Activated B cell treated with CpG ODN at 0.5 μM for 24 hours (primary cell): ENCODE results near the gene FGFR3. TPM values are rescaled to one million over a fixed set of nuclear protein-coding genes. Genes with fewer than 3 reads are reported as not detected.

Experiments
- ATAC-seq: fragments of 200-7000 bp; cut with Tn5 transposase; one replicate; pipeline ENCODE4 v1.10.0; 2021; ENCODE audit warnings: low read depth, mild to moderate bottlenecking, moderate library complexity
- CTCF ChIA-PET: fragments of 350-600 bp; sonication (Branson Sonifier 250); formaldehyde crosslinking; loops from one replicate; lab custom pipeline; 2021; ENCODE audit warnings: antibody characterized with exemption; lab: Charles Lee
- POLR2A ChIA-PET: fragments of 350-600 bp; sonication (Branson Sonifier 250); formaldehyde crosslinking; loops from one replicate; lab custom pipeline; 2021; ENCODE audit warnings: antibody characterized with exemption; lab: Charles Lee
- DNase-seq: peaks from one replicate; pipeline ENCODE4 v3.0.0; 2022
- H3K27ac Mint-ChIP-seq: one replicate; pipeline ENCODE4 v1.8.0; 2020; ENCODE audit warnings: mixed read lengths
- H3K27me3 Mint-ChIP-seq: one replicate; pipeline ENCODE4 v1.8.0; 2021; ENCODE audit warnings: mixed read lengths
- H3K36me3 Mint-ChIP-seq: one replicate; pipeline ENCODE4 v1.8.0; 2021; ENCODE audit warnings: low read depth, mixed read lengths
- H3K4me1 Mint-ChIP-seq: one replicate; pipeline ENCODE4 v1.8.0; 2021; ENCODE audit warnings: mixed read lengths
- H3K4me3 Mint-ChIP-seq: one replicate; pipeline ENCODE4 v1.8.0; 2020; ENCODE audit warnings: mild to moderate bottlenecking, mixed read lengths
- H3K9me3 Mint-ChIP-seq: one replicate; pipeline ENCODE4 v1.8.0; 2020; ENCODE audit warnings: mixed read lengths
- intact Hi-C: fragments of 100-400 bp; cut with micrococcal nuclease; formaldehyde crosslinking; loops from one replicate; pipeline ENCODE4 v1.15.1; 2024
- total RNA-seq: library from RNA; stranded (reverse); gene quantifications from 2 replicates; pipeline ENCODE4 v1.2.3, GENCODE V29; 2022
- TF ChIP-seq, protein P1 (sequence below): fragments of 200-600 bp; IDR thresholded peaks from one replicate; pipeline ENCODE4 v1.8.0; 2022; ENCODE audit warnings: antibody characterized with exemption, mild to moderate bottlenecking

The FGFR3 gene
- total RNA-seq, 1 donor from 2014 or later: 0.40 TPM

DNA sequence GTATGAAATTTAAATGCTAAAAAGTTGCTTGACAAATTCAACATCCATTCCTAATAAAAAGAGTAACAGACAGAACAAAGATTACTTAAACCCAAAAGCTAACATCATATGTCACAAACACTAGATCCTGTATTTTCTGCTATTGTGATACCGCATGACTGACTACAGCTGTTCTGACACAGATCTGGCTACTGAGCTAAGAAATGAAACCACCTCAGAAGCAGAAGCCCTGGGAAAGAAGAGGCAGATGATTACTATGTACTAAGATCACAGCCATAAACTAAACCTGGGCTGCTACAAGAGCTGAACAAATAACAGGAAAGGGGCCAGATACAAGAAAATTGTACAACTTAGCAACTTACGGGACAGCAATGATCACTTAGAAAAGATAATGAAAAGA, 53.5 kb downstream of the FGFR3 start:
- POLR2A ChIA-PET: no interaction called here

DNA sequence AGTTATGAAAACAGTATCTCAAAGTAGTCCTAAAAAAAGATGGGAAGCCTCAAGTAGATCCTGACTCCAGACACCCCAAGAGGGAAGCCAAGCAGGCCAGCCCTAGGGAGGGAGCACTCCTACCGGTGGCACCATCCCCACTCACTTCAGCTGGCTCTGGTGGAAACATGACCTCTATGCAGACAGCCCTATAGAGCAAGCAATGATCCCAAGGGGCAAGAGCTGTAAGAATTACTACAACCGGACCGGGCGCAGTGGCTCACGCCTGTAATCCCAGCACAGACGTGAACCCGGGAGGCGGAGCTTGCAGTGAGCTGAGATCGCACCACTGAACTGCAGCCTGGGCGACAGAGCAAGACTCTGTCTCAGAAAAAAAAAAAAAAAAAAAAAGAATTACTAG, 57.2 kb downstream of the FGFR3 start:
- DNase-seq (no peak), ATAC-seq (no peak)
- CTCF ChIA-PET: no interaction called here
- H3K36me3 Mint-ChIP-seq: peaks cover 26% of the 10 kb centered on the region
- peaks cover 19% of the 10 kb centered on the region for H3K4me1 Mint-ChIP-seq
- POLR2A ChIA-PET: no interaction called here
- no peak overlapping the region for H3K27ac Mint-ChIP-seq
- intact Hi-C loops: no loop called here
- TF ChIP-seq, protein P1, sequence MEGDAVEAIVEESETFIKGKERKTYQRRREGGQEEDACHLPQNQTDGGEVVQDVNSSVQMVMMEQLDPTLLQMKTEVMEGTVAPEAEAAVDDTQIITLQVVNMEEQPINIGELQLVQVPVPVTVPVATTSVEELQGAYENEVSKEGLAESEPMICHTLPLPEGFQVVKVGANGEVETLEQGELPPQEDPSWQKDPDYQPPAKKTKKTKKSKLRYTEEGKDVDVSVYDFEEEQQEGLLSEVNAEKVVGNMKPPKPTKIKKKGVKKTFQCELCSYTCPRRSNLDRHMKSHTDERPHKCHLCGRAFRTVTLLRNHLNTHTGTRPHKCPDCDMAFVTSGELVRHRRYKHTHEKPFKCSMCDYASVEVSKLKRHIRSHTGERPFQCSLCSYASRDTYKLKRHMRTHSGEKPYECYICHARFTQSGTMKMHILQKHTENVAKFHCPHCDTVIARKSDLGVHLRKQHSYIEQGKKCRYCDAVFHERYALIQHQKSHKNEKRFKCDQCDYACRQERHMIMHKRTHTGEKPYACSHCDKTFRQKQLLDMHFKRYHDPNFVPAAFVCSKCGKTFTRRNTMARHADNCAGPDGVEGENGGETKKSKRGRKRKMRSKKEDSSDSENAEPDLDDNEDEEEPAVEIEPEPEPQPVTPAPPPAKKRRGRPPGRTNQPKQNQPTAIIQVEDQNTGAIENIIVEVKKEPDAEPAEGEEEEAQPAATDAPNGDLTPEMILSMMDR: no peak
- H3K4me3 Mint-ChIP-seq: no peak overlapping the region
- H3K9me3 Mint-ChIP-seq: no peaks in the 10 kb centered on the region
- no peaks in the 10 kb centered on the region for H3K27me3 Mint-ChIP-seq

More for the DNA sequence above, 53.5 kb downstream of the FGFR3 start:
- Mint-ChIP-seq H3K36me3 (peaks cover 48% of the 10 kb centered on the region), H3K27ac (no peak overlapping the region), H3K4me3 (no peak overlapping the region), H3K27me3 (no peaks in the 10 kb centered on the region), H3K4me1 (peaks cover 3% of the 10 kb centered on the region), H3K9me3 (no peaks in the 10 kb centered on the region)
- DNase-seq (no peak), ATAC-seq (no peak)
- CTCF ChIA-PET: no interaction called here
- intact Hi-C loops: no loop called here
- TF ChIP-seq, protein P1: no peak

DNA sequence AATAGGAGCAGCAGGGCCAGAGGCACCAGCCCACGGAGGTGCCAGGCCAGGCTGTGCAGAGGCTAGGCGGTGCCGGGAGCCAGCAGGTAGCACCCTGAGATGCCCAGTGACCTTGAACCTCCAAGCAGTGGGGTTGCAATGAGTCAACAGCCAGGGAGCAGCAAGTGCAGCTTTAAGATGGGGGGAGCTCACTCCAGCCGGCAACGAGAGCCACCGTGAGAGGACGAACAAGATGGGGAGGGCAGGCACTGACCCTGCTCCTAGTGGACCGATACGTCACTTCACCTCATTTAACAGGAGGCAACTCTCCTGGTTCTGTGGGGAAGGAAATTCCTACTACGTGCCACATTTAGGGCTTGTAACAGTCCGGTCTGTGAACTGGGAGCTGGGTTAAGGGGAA, 58.1 kb downstream of the FGFR3 start:
- ChIA-PET CTCF (no interaction called here), POLR2A (no interaction called here)
- ATAC-seq (no peak), DNase-seq (no peak)
- TF ChIP-seq, protein P1: no peak
- Mint-ChIP-seq H3K27me3 (no peaks in the 10 kb centered on the region), H3K27ac (no peak overlapping the region), H3K4me1 (peaks cover 19% of the 10 kb centered on the region), H3K4me3 (no peak overlapping the region), H3K36me3 (peaks cover 24% of the 10 kb centered on the region), H3K9me3 (no peaks in the 10 kb centered on the region)
- intact Hi-C loops: no loop called here

DNA sequence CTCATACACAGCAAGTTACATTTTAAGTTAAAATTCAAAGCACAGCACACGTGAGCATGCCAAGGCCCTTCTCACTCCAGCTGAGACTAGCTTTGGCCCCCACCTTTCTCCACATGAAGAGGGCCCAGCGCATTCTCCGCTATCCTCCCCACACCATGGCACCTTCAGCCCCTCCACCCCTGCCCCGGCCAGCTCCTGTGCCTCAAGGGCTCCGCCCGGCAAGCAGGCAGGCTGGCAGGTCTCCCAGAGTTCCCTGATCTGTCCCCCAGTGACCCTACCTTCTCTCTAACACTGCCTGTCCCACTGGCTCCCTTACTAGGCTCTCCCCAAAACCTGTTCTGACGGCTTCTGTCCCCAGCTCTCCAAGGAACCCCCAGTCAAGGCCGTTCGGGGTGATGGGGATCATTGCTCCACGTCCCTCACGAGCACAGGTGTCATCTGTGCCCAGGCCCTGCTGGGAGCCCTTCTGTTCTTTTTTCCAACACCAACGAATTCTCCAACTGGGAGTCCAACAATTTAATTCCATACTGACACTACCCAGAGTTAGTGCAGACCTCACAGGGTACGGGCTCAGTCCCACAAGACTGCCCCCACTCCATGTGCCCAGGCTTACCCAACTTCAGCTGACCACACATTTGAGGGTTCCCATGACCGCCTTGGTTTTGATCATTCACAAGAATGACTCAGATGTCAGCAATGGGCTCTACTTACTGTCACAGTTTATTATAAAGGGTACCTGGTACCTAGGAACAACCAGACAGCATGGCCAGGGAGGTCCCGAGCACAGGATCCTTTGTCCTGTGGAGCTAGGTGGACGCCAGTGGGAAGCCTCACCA, 58.7 kb downstream of the FGFR3 start:
- H3K36me3 Mint-ChIP-seq: peaks cover 19% of the 10 kb centered on the region
- intact Hi-C loops: no loop called here
- POLR2A ChIA-PET: no interaction called here
- DNase-seq (no peak), ATAC-seq (no peak)
- H3K27me3 Mint-ChIP-seq: no peaks in the 10 kb centered on the region
- no peak overlapping the region for H3K4me3 Mint-ChIP-seq
- H3K27ac Mint-ChIP-seq: no peak overlapping the region
- TF ChIP-seq, protein P1: no peak
- CTCF ChIA-PET: no interaction called here
- H3K9me3 Mint-ChIP-seq: no peaks in the 10 kb centered on the region
- peaks cover 20% of the 10 kb centered on the region for H3K4me1 Mint-ChIP-seq

DNA sequence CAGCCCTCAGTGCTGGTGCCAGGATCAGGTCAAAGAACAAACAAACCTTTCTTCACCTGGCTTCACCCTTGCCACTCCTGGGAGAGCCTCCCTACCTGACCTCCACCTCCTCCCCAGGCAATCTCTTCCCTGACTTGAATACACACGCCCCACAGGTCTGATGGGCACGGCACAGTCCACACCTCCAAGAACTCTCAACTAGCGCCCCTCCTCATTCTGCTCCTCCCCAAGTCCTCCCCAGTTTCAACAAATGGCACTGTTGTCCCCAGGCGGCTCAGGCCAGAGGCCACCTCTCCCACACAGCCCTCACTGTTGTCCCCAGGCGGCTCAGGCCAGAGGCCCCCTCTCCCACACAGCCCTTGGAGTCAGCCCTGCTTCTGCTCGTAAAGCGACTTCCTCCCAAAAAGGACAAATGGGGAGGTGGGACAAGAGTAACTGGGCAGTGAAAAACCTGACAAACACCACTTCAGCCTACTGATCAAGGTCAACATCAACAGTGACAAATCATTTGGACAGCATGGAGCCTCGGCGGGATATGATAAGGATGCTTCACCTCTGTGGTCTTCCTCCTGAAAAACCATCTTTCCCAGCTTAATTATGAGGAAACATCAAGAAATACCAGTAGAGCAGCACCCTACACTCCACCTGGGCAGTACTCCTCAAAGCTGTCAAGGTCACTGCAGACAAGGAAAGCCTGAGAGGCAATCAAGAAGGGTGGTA, 60.0 kb downstream of the FGFR3 start:
- ATAC-seq: no peak
- Mint-ChIP-seq H3K4me3 (peak overlapping the region; percentile 45), H3K27ac (no peak overlapping the region), H3K4me1 (peaks cover 26% of the 10 kb centered on the region), H3K9me3 (no peaks in the 10 kb centered on the region), H3K27me3 (no peaks in the 10 kb centered on the region), H3K36me3 (peaks cover 13% of the 10 kb centered on the region)
- TF ChIP-seq, protein P1: no peak
- DNase-seq: no peak
- POLR2A ChIA-PET: no interaction called here
- intact Hi-C loops: no loop called here
- CTCF ChIA-PET: interaction anchor here (1.3 kb wide), 1 partner anchor 160 kb away, joined by 3 read pairs; no protein-coding TSS in a partner anchor
